Astrocyte of the spinal cord (primary cell): Measurements from ENCODE around the gene LDLRAD4.

Source experiments
- DNase-seq: peaks from one replicate; pipeline ENCODE4 v3.0.0; 2011; ENCODE audit warnings: low read depth, low spot score
- H3K4me3 ChIP-seq: 2 replicates; pipeline ENCODE4 v1.5.1; 2011; ENCODE audit warnings: low read depth, mild to moderate bottlenecking, low read length, moderate library complexity
- in situ Hi-C: cut with HindIII; loops from 2 replicates; pipeline ENCODE4 v1.10.0; 2017; ENCODE audit warnings: low sequenced_read_pairs
- TF ChIP-seq, protein P1 (sequence below): IDR thresholded peaks from 2 replicates; pipeline ENCODE4 v1.5.1; 2012; ENCODE audit warnings: low read depth, mild to moderate bottlenecking, low read length, inconsistent platforms

Gene LDLRAD4

DNA sequence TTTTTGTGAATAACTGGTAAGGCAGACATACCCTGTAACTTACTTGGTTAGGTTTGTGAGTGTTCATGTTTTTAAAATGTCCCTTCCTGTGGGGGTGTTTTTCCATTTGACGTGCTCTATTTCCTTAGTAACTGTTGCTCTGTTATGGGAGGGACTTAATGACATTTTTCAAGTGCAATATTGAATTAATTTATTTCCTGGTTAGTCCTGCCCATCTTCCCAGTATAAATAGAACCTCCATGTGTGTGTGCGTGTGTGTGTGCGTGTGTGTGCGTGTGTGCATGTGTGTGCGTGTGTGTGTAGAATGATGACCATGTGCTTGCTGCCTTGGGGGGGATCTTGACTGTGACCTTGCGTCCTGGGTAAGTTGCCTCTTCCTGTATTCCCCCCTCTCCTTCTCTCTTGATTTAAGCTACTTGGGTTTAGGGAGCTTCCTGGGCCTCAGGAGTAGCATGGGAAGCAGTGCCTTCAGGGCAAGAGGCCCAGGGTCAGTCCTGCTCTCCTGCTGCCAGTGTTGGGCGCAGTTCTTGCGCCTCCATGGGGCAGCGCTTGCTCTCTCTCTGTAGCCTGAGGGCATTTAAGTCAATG lies 163.9 kb downstream of the LDLRAD4 start:
- DNase-seq, result peak; percentile 76
- H3K4me3 ChIP-seq, result no peak overlapping the region
- in situ Hi-C loops, result no loop called here
- TF ChIP-seq, protein P1, sequence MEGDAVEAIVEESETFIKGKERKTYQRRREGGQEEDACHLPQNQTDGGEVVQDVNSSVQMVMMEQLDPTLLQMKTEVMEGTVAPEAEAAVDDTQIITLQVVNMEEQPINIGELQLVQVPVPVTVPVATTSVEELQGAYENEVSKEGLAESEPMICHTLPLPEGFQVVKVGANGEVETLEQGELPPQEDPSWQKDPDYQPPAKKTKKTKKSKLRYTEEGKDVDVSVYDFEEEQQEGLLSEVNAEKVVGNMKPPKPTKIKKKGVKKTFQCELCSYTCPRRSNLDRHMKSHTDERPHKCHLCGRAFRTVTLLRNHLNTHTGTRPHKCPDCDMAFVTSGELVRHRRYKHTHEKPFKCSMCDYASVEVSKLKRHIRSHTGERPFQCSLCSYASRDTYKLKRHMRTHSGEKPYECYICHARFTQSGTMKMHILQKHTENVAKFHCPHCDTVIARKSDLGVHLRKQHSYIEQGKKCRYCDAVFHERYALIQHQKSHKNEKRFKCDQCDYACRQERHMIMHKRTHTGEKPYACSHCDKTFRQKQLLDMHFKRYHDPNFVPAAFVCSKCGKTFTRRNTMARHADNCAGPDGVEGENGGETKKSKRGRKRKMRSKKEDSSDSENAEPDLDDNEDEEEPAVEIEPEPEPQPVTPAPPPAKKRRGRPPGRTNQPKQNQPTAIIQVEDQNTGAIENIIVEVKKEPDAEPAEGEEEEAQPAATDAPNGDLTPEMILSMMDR, result no peak

DNA sequence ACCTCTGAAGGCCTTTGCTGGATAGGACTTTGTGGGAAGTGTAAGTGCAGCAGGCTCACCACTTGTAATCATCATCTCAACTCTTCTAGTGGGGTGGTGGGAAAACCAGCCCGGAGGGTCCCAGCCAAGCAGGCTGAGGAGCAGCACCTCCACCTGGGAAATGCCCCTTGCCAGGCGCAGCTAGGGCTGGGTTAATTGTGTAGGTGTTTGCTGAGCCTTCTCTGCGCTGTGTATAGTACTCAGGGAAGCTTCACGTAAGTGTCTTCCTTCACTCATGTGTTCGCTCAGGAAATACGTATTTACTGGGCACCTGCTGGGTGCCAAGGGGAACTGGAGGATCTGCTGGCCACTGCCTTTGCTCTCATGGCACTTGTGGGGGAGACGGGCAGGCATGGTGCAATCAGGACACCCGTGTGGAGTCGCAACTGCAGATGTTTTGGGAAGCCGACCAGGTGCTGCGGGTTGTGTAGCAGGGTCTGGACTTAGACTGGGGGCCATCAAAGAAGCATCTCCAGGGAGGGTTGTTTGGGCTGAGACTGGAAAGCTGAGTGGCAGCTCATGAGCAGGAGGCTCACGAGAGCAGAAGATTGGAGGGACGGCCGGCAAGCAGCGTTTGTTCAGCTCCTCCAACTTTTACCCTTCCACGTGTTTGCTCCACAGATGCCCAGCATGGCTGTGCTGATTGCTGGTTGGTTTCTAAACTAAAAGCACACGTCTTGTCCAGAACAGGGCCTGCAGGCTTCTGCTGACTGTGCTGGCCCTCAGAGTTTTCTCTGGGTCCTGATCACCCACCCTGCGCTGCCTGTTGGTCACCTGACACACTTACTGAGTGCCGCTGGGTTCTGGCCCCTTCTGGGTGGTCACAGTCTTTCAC lies 164.6 kb downstream of the LDLRAD4 start:
- no peak overlapping the region for H3K4me3 ChIP-seq

DNA sequence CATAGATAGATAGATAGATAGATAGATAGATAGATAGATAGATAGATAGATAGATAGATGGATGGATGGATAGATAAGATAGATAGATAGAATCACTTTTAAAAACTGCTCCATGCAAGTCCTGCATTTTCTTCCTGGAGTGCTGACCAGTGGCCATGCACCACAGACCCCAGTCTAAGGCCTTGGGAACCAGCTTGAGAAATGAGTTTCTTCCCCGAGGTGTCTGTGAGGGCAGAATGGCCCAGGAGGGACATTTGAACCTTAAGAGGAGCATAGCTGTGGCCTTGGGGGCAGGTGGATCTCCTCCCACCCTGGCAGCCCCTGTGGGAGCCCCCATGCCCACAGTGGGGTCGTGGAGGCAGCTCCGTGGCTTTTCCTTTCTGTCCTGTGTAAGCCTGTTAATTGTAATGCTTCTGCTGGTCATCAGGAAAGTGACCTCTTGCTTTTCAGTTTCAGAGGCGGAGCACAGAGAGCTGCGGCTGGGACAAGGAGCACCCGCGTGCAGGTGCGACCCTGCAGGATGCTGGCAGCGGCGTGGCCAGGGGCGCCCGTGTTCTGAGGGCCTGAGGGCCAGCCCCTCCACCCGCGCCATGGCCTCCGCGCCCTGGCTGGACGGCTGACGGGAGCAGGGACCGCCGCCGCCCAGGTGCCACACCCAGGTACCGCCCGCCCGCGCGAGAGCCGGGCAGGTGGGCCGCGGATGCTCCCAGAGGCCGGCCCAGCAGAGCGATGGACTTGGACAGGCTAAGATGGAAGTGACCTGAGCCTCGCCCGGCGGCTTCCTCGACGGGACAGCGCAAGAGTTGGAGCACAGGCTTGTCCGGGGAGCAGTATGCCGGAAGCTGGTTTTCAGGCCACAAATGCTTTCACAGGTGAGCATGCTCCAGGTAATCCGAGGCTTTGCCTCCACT lies 168.6 kb downstream of the LDLRAD4 start:
- DNase-seq, result no peak
- in situ Hi-C loops, result no loop called here
- TF ChIP-seq, protein P1, result no peak
- H3K4me3 ChIP-seq, result no peak overlapping the region

More for the DNA sequence above, 164.6 kb downstream of the LDLRAD4 start:
- TF ChIP-seq, protein P1, result no peak
- no peak for DNase-seq
- in situ Hi-C loops, result no loop called here

DNA sequence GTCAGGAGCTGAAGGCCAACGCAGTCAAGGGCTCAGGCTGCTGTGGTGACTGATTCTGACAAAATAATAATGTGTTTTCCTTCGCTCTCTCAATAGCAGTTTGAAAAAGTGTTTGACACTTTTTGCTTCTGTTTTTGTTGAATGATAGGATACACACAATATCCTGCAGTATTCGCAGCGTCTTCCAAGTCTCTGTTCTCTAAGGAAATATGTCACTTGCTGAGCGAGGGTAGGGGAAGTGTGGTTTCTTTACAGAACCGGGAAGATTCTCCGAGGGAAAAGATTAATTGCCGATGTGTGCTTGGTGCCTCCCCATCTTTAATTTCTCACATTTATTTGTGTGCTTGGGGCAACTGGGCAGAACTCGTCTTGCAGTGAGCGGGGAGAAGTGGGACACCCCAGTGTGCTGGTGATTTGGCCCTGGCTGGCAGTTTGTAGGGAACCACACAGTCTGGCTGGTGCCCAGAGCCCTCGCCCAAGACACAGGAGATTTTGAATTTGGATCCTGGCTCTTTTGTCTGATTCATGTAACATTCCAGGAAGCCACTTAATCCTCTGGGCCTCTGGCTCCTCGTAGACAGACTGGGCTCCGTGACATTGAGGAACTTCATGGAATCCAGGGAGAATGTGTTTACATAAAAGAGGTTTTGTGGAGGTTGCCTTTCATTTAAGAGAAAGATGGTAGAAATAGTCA lies 169.4 kb downstream of the LDLRAD4 start:
- no peak overlapping the region for H3K4me3 ChIP-seq
- TF ChIP-seq, protein P1, result no peak
- in situ Hi-C loops, result no loop called here
- peak; percentile 19 for DNase-seq

DNA sequence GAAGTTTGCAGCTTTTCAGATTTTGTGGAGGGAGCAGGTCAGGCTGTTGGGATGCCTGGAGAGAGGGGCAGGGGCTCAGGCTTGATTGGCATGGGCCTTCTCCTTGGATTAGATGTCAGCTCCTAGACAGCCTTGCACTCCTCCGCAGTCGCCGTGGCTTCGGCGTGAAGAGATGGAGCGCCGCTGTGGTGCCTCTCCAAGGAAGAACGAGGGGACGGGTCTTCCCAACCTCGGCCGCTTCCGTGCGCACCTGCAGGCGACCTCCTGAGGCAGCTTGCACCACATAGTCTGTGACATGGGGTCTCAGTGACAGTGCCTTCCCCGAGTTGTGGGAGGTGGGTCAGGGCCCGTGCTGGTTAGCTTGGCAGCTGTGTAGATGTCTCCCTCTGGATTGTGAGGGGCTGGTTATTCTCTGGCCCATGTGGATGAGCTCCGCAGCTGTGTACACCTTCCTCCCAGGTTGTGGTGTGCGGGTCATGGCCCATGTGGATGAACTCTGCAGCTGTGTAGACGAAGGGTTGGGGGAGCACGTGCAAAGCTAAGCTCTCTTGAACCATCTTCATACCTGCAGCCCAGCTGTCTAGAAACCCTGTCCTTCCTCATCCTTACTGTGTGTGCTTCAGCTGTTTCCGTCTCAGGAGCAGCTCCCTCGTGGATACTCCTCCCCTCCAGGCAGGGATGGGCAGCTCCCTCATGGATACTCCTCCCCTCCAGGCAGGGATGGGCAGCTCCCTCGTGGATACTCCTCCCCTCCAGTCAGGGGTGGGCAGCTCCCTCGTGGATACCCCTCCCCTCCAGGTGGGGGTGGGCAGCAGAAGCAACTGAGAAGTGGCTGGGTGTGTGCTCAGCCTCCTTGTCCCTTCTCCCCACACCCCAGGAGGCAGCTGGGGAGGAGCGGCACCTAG lies 170.3 kb downstream of the LDLRAD4 start:
- H3K4me3 ChIP-seq, result no peak overlapping the region
- TF ChIP-seq, protein P1, result no peak
- no peak for DNase-seq
- in situ Hi-C loops, result no loop called here
